H9 (cell line): ENCODE results near the gene RPS10. TPM values are rescaled to one million over a fixed set of nuclear protein-coding genes. Genes with fewer than 3 reads are reported as not detected.

Experiments
- DNase-seq: peaks from one replicate; pipeline ENCODE4 v3.0.0-alpha.2; 2017
- H2AFZ ChIP-seq: one replicate; pipeline ENCODE4 v1.6.1; 2013; ENCODE audit warnings: mild to moderate bottlenecking, low read length, control low read depth, moderate library complexity
- H2AK5ac ChIP-seq: 2 replicates; pipeline ENCODE4 v1.6.1; 2013; ENCODE audit warnings: low read length, control low read depth, mixed read lengths; ENCODE audit not compliant: insufficient read length
- H2BK120ac ChIP-seq: one replicate; pipeline ENCODE4 v1.6.1; 2013; ENCODE audit warnings: low read depth, mild to moderate bottlenecking, low read length, control low read depth, inconsistent platforms; ENCODE audit not compliant: poor library complexity, severe bottlenecking
- H2BK12ac ChIP-seq: 2 replicates; pipeline ENCODE4 v1.6.1; 2013; ENCODE audit warnings: low read length, control low read depth, mixed read lengths, low read depth; ENCODE audit not compliant: insufficient read length
- H2BK15ac ChIP-seq: 2 replicates; pipeline ENCODE4 v1.6.1; 2013; ENCODE audit warnings: low read depth, low read length, control low read depth
- H2BK20ac ChIP-seq: one replicate; pipeline ENCODE4 v1.6.1; 2013; ENCODE audit warnings: low read depth, mild to moderate bottlenecking, low read length, control low read depth, inconsistent platforms; ENCODE audit not compliant: poor library complexity, severe bottlenecking
- H2BK5ac ChIP-seq: 2 replicates; pipeline ENCODE4 v1.6.1; 2013; ENCODE audit warnings: low read length, control low read depth, mixed read lengths; ENCODE audit not compliant: insufficient read length
- H3K14ac ChIP-seq: 2 replicates; pipeline ENCODE4 v1.6.1; 2013; ENCODE audit warnings: low read length, control low read depth; ENCODE audit not compliant: insufficient read depth
- H3K18ac ChIP-seq: 2 replicates; pipeline ENCODE4 v1.6.1; 2013; ENCODE audit warnings: low read depth, mild to moderate bottlenecking, mixed read lengths, low read length, control low read depth; ENCODE audit not compliant: insufficient read length
- H3K23ac ChIP-seq: 2 replicates; pipeline ENCODE4 v1.6.1; 2013; ENCODE audit warnings: low read length, control low read depth, mixed read lengths, low read depth; ENCODE audit not compliant: insufficient read length
- H3K23me2 ChIP-seq: 2 replicates; pipeline ENCODE4 v1.6.1; 2013; ENCODE audit warnings: low read depth, mild to moderate bottlenecking, mixed read lengths, low read length, control low read depth; ENCODE audit not compliant: insufficient read length, poor library complexity, severe bottlenecking
- H3K27ac ChIP-seq: 2 replicates; pipeline ENCODE4 v1.5.1; 2013; ENCODE audit warnings: low read length, control low read depth, mixed read lengths, low read depth; ENCODE audit not compliant: insufficient read length
- H3K27me3 ChIP-seq: 2 replicates; pipeline ENCODE4 v1.6.1; 2013; ENCODE audit warnings: low read length, control low read depth, inconsistent platforms; ENCODE audit not compliant: insufficient read depth
- H3K4ac ChIP-seq: 2 replicates; pipeline ENCODE4 v1.6.1; 2013; ENCODE audit warnings: low read depth, mild to moderate bottlenecking, control low read depth, inconsistent platforms, low read length, moderate library complexity
- H3K4me1 ChIP-seq: 2 replicates; pipeline ENCODE4 v1.6.1; 2013; ENCODE audit warnings: low read length, control low read depth, inconsistent platforms; ENCODE audit not compliant: insufficient read depth
- H3K4me2 ChIP-seq: 2 replicates; pipeline ENCODE4 v1.6.1; 2013; ENCODE audit warnings: low read length, control low read depth, mixed read lengths; ENCODE audit not compliant: insufficient read length, insufficient read depth
- H3K56ac ChIP-seq: 2 replicates; pipeline ENCODE4 v1.6.1; 2013; ENCODE audit warnings: low read depth, mild to moderate bottlenecking, mixed read lengths, low read length, control low read depth; ENCODE audit not compliant: insufficient read length
- H3K79me1 ChIP-seq: 2 replicates; pipeline ENCODE4 v1.6.1; 2013; ENCODE audit warnings: low read depth, mild to moderate bottlenecking, moderate library complexity, low read length, control low read depth, inconsistent platforms; ENCODE audit not compliant: insufficient read depth, poor library complexity, severe bottlenecking
- H3K79me2 ChIP-seq: 2 replicates; pipeline ENCODE4 v1.6.1; 2013; ENCODE audit warnings: low read length, control low read depth, inconsistent platforms; ENCODE audit not compliant: insufficient read depth
- H3K9ac ChIP-seq: 2 replicates; pipeline ENCODE4 v1.6.1; 2013; ENCODE audit warnings: low read length, control low read depth, mixed read lengths; ENCODE audit not compliant: insufficient read length; ENCODE audit errors: extremely low read depth
- H3K9me3 ChIP-seq: one replicate; pipeline ENCODE4 v1.6.1; 2013; ENCODE audit warnings: low read depth, low read length, inconsistent platforms; ENCODE audit not compliant: control insufficient read depth
- H3T11ph ChIP-seq: one replicate; pipeline ENCODE4 v1.6.1; 2013; ENCODE audit warnings: mild to moderate bottlenecking, low read length, control low read depth, inconsistent platforms
- H4K20me1 ChIP-seq: one replicate; pipeline ENCODE4 v1.6.1; 2013; ENCODE audit not compliant: control insufficient read depth, insufficient read length, insufficient read depth
- H4K5ac ChIP-seq: 2 replicates; pipeline ENCODE4 v1.6.1; 2013; ENCODE audit warnings: low read depth, mild to moderate bottlenecking, mixed read lengths, low read length, control low read depth; ENCODE audit not compliant: insufficient read length
- H4K8ac ChIP-seq: replicated peaks from 2 replicates; pipeline ENCODE4 v1.6.1; 2013; ENCODE audit warnings: low read length, control low read depth, mixed read lengths, low read depth; ENCODE audit not compliant: insufficient read length
- H4K91ac ChIP-seq: 2 replicates; pipeline ENCODE4 v1.6.1; 2013; ENCODE audit warnings: low read depth, mild to moderate bottlenecking, moderate library complexity, mixed read lengths, low read length, control low read depth; ENCODE audit not compliant: insufficient read length
- H3K27ac Mint-ChIP-seq, 3 experiments: 2 replicates in 2 of 3; 3 replicates in 1 of 3; pipeline ENCODE4 v1.8.0; 2020 to 2021; ENCODE audit warnings: mixed read lengths in 3 of 3, mild to moderate bottlenecking in 1 of 3, moderate library complexity in 1 of 3
- H3K27me3 Mint-ChIP-seq: 2 replicates; pipeline ENCODE4 v1.8.0; 2021; ENCODE audit warnings: low read depth, mild to moderate bottlenecking, moderate library complexity, mixed read lengths
- H3K36me3 Mint-ChIP-seq, 3 experiments: 2 replicates in 2 of 3; 3 replicates in 1 of 3; pipeline ENCODE4 v1.8.0; 2020 to 2021; ENCODE audit warnings: low read depth in 3 of 3, mixed read lengths in 3 of 3; ENCODE audit not compliant: insufficient read depth in 1 of 3
- H3K4me1 Mint-ChIP-seq, 2 experiments: 2 replicates each; pipeline ENCODE4 v1.8.0; 2020; ENCODE audit warnings: mixed read lengths in 2 of 2
- H3K4me3 Mint-ChIP-seq, 2 experiments: 2 replicates in 1 of 2; 3 replicates in 1 of 2; pipeline ENCODE4 v1.8.0; 2020 to 2021; ENCODE audit warnings: mild to moderate bottlenecking in 2 of 2, mixed read lengths in 2 of 2, moderate library complexity in 1 of 2
- H3K9me3 Mint-ChIP-seq, 2 experiments: 2 replicates in 1 of 2; 3 replicates in 1 of 2; pipeline ENCODE4 v1.8.0; 2020; ENCODE audit warnings: mild to moderate bottlenecking in 2 of 2, mixed read lengths in 2 of 2, moderate library complexity in 1 of 2
- WGBS: extraction: QIAGEN DNeasy Blood & Tissue Kit; methylation state at CpG from one replicate; pipeline ENCODE4 v1.1.7; 2013; ENCODE audit warnings: missing lambda C conversion rate, low lambda C conversion rate, mixed read lengths; ENCODE audit not compliant: insufficient read length; ENCODE audit errors: extremely low coverage; 5-methylcytosine and 5-hydroxymethylcytosine counted together
- total RNA-seq: library from RNA; stranded (reverse); gene quantifications from 2 replicates; pipeline ENCODE4 v1.2.1, GENCODE V29; 2021
- TF ChIP-seq, protein P1 (sequence below): fragments of 200-600 bp; sonication (generic); conservative IDR thresholded peaks from 3 replicates; pipeline ENCODE4 v1.8.0; 2021; ENCODE audit warnings: antibody characterized with exemption, mild to moderate bottlenecking

RPS10 gene
- total RNA-seq, 1 experiment from 2014 or later = 2,330 TPM

DNA sequence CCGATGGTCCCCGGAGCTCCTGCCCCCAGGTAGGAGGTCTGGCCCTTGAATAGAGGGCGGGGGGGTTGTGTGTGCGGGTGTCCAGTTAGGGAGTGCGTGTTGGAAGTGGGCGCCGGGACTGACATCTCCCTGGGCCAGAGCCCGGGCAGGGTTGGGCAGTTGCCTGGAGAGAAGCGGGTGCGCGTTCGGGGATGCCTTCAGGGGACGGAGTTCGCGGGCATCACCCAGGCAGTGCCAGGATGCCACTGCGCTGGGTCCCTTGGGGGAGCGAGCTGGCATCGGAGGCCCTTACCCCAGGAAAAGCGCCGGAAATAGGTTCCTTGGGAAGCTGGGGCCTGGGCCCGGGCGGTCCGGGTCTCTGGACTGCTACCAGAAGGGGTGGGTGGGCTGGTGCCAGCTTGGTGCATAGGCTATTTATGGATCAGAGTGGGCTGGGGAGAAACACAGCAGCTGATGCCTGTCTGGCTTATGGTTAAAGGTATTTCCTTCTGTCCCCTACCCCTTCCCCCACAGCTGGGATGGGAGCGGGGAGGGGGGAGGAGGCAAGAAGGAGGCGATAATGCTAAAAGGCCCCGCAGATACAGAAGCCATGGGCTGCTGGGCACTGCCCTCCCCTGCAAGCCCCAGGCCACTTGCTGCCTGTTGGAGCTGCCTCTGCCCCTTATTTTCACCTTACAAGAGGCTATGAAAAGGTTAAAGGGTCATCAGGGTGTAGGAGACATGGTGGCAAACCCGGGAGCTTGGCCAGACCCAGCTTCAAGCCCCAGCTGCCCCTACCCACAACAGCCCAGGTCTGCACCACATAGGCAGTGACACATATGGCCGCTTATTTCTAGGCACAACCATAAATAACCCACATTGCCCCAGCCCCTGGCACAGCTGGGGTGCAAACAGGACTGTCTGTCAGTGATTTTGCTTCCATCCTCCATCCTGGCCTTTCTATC lies 40.6 kb upstream of the RPS10 start:
- Histone ChIP-seq H4K8ac (no peak overlapping the region), H4K91ac (no peak overlapping the region), H4K20me1 (no peaks in the 10 kb centered on the region), H2BK15ac (no peak overlapping the region), H3K9ac (no peak overlapping the region), H3K9me3 (no peaks in the 10 kb centered on the region), H3K27ac (no peak overlapping the region), H3K27me3 (no peaks in the 10 kb centered on the region), H3K56ac (no peak overlapping the region), H3K79me2 (no peaks in the 10 kb centered on the region), H3K23ac (no peak overlapping the region), H2BK5ac (no peak overlapping the region), H3K79me1 (no peaks in the 10 kb centered on the region), H3K14ac (no peak overlapping the region), H2BK120ac (no peak overlapping the region), H3K18ac (no peak overlapping the region), H3T11ph (no peak overlapping the region), H3K23me2 (peaks cover 11% of the 10 kb centered on the region), H2BK20ac (no peak overlapping the region), H2AK5ac (no peak overlapping the region), H3K4ac (no peak overlapping the region), H2BK12ac (no peak overlapping the region), H3K4me2 (peak overlapping the region; percentile 85), H2AFZ (no peak overlapping the region), H4K5ac (no peak overlapping the region), H3K4me1 (no peaks in the 10 kb centered on the region)
- no CpG with 5 or more reads among the region's 28 CpGs for WGBS
- Mint-ChIP-seq H3K4me3 (peak overlapping the region; percentile 80 to 85), H3K27ac (peak overlapping the region in 1 of 3 experiments; percentile 96; a peak in 1 of 7 replicates), H3K9me3 (no peaks in the 10 kb centered on the region), H3K4me1 (peaks cover 13 to 26% of the 10 kb centered on the region in 2 experiments), H3K27me3 (peaks cover 22% of the 10 kb centered on the region), H3K36me3 (no peaks in the 10 kb centered on the region)
- DNase-seq = no peak
- TF ChIP-seq, protein P1, sequence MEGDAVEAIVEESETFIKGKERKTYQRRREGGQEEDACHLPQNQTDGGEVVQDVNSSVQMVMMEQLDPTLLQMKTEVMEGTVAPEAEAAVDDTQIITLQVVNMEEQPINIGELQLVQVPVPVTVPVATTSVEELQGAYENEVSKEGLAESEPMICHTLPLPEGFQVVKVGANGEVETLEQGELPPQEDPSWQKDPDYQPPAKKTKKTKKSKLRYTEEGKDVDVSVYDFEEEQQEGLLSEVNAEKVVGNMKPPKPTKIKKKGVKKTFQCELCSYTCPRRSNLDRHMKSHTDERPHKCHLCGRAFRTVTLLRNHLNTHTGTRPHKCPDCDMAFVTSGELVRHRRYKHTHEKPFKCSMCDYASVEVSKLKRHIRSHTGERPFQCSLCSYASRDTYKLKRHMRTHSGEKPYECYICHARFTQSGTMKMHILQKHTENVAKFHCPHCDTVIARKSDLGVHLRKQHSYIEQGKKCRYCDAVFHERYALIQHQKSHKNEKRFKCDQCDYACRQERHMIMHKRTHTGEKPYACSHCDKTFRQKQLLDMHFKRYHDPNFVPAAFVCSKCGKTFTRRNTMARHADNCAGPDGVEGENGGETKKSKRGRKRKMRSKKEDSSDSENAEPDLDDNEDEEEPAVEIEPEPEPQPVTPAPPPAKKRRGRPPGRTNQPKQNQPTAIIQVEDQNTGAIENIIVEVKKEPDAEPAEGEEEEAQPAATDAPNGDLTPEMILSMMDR = no peak
